ENCODE data around the gene SNRNP35. TPM values are rescaled to one million over a fixed set of nuclear protein-coding genes. Genes with fewer than 3 reads are reported as not detected.
"Not testable (repeated sequence)": the region's sequence is repeated elsewhere in the genome, so short reads cannot be mapped to it uniquely, and the experiment has no call there.

Gene SNRNP35
- total RNA-seq, 1 donor from 2014 or later: 23.2 TPM

- peak; percentile 40 for DNase-seq
- intact Hi-C loops (cut with micrococcal nuclease): no loop called here
- peak; percentile 69 for ATAC-seq
Measured at GRCh38 chr12:123445388-123446332, 12.3 kb upstream of the SNRNP35 start.

- intact Hi-C loops (cut with micrococcal nuclease): no loop called here
- ATAC-seq: no peak
- no peak for DNase-seq
Measured at GRCh38 chr12:123446333-123446713, 11.6 kb upstream of the SNRNP35 start.

GRCh38 chr12:123449249-123449733, 8.6 kb upstream of the SNRNP35 start:
- DNase-seq (no peak), ATAC-seq (no peak)
- intact Hi-C loops (cut with micrococcal nuclease): no loop called here

- ATAC-seq (no peak), DNase-seq (no peak)
- intact Hi-C loops (cut with micrococcal nuclease): no loop called here
Measured at GRCh38 chr12:123449856-123450255, 8.1 kb upstream of the SNRNP35 start.

- intact Hi-C loops (cut with micrococcal nuclease): no loop called here
Measured at GRCh38 chr12:123450636-123451035, 7.3 kb upstream of the SNRNP35 start.

GRCh38 chr12:123452276-123452550, 5.7 kb upstream of the SNRNP35 start:
- ATAC-seq; intact Hi-C loops (cut with micrococcal nuclease): not testable (repeated sequence)

More at GRCh38 chr12:123450636-123451035, 7.3 kb upstream of the SNRNP35 start:
- DNase-seq: no peak
- ATAC-seq: no peak

GRCh38 chr12:123453165-123453564, 4.8 kb upstream of the SNRNP35 start:
- intact Hi-C loops (cut with micrococcal nuclease): no loop called here
- no peak for ATAC-seq
- DNase-seq: no peak

More at GRCh38 chr12:123452276-123452550, 5.7 kb upstream of the SNRNP35 start:
- not testable (repeated sequence) for DNase-seq

- ATAC-seq; intact Hi-C loops (cut with micrococcal nuclease); DNase-seq: not testable (repeated sequence)
Measured at GRCh38 chr12:123463174-123463573, 5.2 kb downstream of the SNRNP35 start.

GRCh38 chr12:123465084-123465483, 7.1 kb downstream of the SNRNP35 start:
- intact Hi-C loops (cut with micrococcal nuclease): no loop called here
- no peak for DNase-seq
- peak; percentile 74 for ATAC-seq

GRCh38 chr12:123468786-123469185, 10.8 kb downstream of the SNRNP35 start:
- intact Hi-C loops (cut with micrococcal nuclease): no loop called here
- no peak for DNase-seq
- ATAC-seq: no peak

GRCh38 chr12:123469978-123470377, 12.0 kb downstream of the SNRNP35 start:
- no peak for DNase-seq
- ATAC-seq: no peak
- intact Hi-C loops (cut with micrococcal nuclease): no loop called here

GRCh38 chr12:123471374-123472068, 13.6 kb downstream of the SNRNP35 start:
- ATAC-seq (peak; percentile 85), DNase-seq (peak; percentile 65)
- intact Hi-C loops (cut with micrococcal nuclease): no loop called here

GRCh38 chr12:123472438-123472849, 14.5 kb downstream of the SNRNP35 start:
- intact Hi-C loops (cut with micrococcal nuclease): no loop called here
- ATAC-seq: no peak

GRCh38 chr12:123474485-123475245, 16.7 kb downstream of the SNRNP35 start:
- intact Hi-C loops (cut with micrococcal nuclease): no loop called here
- ATAC-seq: peak; percentile 62
- DNase-seq: peak; percentile 72

More at GRCh38 chr12:123472438-123472849, 14.5 kb downstream of the SNRNP35 start:
- no peak for DNase-seq

GRCh38 chr12:123475246-123475703, 17.3 kb downstream of the SNRNP35 start:
- no peak for ATAC-seq
- intact Hi-C loops (cut with micrococcal nuclease): no loop called here
- no peak for DNase-seq

GRCh38 chr12:123478069-123478468, 20.1 kb downstream of the SNRNP35 start:
- ATAC-seq (no peak), DNase-seq (no peak)
- intact Hi-C loops (cut with micrococcal nuclease): no loop called here

- DNase-seq (peak; percentile 81), ATAC-seq (peak; percentile 84)
- intact Hi-C loops (cut with micrococcal nuclease): no loop called here
Measured at GRCh38 chr12:123478762-123479161, 20.8 kb downstream of the SNRNP35 start.

- intact Hi-C loops (cut with micrococcal nuclease): no loop called here
- DNase-seq (peak; percentile 40), ATAC-seq (peak; percentile 50)
Measured at GRCh38 chr12:123479442-123480180, 21.7 kb downstream of the SNRNP35 start.

- DNase-seq; ATAC-seq; intact Hi-C loops (cut with micrococcal nuclease): not testable (repeated sequence)
Measured at GRCh38 chr12:123481251-123481650, 23.3 kb downstream of the SNRNP35 start.
